GM12872 (cell line): ENCODE results near the gene C2.
A peak's percentile ranks its signal among the peaks of the same experiment; 100 is the strongest.

Experiments
- CTCF ChIP-seq: IDR thresholded peaks from 3 replicates; pipeline ENCODE4 v1.5.1; 2011; ENCODE audit warnings: low read depth, mild to moderate bottlenecking, low read length, moderate library complexity; ENCODE audit not compliant: insufficient read depth

Gene C2

GRCh38 chr6:31920811-31921210, 6.7 kb upstream of the C2 start:
- no peak for TF ChIP-seq CTCF

GRCh38 chr6:31922942-31923341, 4.6 kb upstream of the C2 start:
- peak; percentile 27; the same call in 1 of the 3 replicates for TF ChIP-seq CTCF

- no peak for TF ChIP-seq CTCF
These were observed 550 bp downstream of the C2 start for GRCh38 chr6:31927863-31928671.

- no peak for TF ChIP-seq CTCF
These were observed 1.1 kb downstream of the C2 start for GRCh38 chr6:31928672-31928939.

GRCh38 chr6:31930962-31931361, 3.4 kb downstream of the C2 start:
- no peak for TF ChIP-seq CTCF

GRCh38 chr6:31933537-31933936, 6.0 kb downstream of the C2 start:
- TF ChIP-seq CTCF, result no peak

GRCh38 chr6:31935021-31935420, 7.5 kb downstream of the C2 start:
- TF ChIP-seq CTCF, result no peak
